Stimulated activated CD8-positive, alpha-beta memory T cell treated with anti-CD3 and anti-CD28 coated beads, Interleukin-15, amount 100 ng/mL, for 1 hour (primary cell): Measurements from ENCODE around the gene CRYGD.
"Not testable (repeated sequence)": the region's sequence is repeated elsewhere in the genome, so short reads cannot be mapped to it uniquely, and the experiment has no call there.

Experiments
- DNase-seq: peaks from one replicate; pipeline ENCODE4 v3.0.0-alpha.2; 2020; ENCODE audit warnings: low read depth

Gene CRYGD

DNA sequence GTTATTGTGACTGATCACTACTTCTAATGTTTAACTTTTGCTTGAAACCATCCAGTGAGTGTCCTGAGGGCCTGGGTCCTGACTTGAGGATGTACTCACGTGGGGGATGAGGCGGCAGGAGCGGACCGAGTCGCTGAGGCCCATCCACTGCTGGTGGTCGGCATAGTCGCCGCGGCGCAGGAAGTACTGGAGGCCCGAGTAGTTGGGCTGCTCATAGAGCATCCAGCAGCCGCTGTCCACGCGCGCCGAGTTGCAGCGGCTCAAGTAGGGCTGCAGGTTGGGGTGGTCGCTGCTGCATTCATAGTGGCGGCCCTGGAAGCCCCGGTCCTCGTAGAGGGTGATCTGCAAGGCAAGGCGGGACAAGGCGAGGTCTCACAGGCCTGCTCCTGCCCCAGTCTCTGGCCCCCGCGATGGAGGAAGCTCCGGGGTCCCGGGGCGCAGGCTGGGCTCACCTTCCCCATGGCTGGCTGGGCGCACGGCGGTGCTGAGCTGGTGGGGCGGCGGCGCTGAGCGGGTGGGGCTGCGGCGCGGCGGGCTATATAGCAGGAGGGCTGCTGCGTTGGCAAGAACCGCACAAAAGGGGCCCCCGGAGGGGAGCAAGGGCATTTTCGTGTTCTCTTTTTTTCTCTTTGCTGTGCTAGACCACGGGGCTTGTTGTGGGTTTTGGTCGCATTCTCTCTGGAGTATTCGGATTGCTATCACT lies at the start of gene CRYGD:
Gene CRYGD (minus strand): TSS at position 512 of the 703 bp plus-strand sequence. CDS start 51 bp downstream, at position 461.
- DNase-seq: not testable (repeated sequence)

DNA sequence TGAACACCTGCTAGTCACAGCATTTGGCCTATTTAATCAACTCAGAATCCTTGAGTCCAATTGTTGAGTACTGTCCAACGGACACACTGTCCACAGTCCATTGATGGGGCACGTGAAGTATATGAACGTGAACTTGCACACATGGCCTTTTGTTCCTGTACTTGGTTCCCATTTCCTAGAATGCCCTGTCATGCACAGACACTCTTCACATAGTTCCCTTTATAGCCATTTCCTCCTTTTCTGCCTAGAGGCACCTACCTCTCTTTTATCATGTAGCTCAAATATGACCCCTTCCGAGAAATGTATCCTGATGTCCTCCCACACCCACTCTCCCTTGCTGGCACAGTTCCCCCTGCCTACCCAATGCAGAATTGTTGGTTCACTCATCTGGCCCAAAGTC lies 47.8 kb upstream of the CRYGD start:
- no peak for DNase-seq

DNA sequence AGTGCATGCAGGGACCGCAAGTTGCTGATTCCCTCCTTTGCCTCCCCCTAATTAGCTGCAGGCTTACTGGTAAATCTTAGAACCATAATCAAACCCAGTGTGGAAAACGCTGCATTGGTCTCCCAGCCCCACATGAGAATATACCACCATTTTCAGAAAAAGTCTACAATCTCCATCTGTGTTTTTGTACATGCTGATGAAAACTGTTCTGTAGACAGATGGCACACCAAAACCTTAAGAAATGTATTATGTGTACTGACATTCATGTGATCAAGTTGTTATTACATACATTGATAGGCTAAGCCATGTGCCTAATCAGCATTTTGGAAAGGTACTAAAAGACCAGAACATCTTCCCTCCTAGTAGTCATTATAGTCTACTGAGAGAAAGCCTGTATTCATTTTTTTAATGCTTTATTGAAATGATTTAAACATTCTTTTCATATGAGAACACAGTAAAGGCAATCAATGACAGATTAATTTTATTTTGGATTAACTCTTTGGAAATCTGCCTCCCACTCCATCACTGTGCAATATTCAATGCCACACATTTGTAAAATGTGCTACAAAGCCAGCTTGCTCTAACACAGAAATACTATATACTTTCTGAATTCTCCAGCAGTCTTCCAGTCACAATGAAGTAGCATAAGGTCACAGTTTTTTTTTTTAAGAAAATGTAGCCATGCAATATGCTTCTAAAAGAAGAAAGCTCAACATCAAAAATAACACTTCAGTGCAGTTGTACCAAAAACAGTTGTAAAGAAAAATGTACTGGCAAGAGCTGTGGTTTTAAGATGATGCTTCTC lies 40.8 kb upstream of the CRYGD start:
- no peak for DNase-seq

DNA sequence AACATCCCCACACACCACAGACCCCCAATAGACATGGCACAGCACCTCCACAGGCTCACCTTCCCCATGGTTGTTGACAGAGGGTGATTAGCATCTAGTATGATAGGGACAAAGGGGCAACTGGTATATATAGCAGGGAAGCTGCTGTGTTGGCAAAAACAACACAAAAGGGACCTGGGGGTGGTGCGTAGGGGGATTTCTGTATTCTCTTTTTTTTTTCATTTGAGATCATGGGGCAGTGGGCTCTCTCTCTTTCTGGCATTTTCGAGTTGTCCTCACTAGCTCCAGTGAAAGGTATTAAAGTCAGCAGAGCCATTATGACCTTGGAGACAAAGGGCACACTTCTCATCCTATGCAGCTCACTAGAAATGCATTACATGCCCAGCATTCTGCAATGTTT lies 39.2 kb upstream of the CRYGD start, which contains the start of gene CRYGA:
Gene CRYGA (minus strand): TSS at position 101 of the 400 bp plus-strand sequence. CDS start 33 bp downstream, at position 68.
- DNase-seq: no peak

DNA sequence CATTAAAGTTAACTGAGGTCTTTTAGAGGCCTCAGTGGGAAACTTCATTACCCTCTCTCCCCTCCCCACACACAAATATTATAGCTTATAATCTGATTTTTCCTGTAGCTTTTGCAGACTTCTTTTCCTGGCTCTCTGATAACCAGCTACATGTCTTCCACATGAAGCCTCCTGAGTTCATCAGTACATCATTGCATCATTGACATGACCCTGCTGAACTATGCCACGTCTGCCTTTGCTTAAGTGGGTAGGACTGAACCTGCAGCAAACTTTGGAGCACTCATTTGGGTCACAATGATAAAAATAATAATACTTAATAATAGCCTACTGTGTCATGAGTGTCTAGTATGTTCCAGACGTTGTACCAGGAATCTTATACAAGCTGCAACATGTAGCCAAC lies 32.1 kb upstream of the CRYGD start:
- no peak for DNase-seq

- no peak for DNase-seq
Measured at GRCh38 chr2:208153156-208153555, 28.8 kb upstream of the CRYGD start.

- no peak for DNase-seq
Measured at GRCh38 chr2:208150956-208151355, 26.6 kb upstream of the CRYGD start.

DNA sequence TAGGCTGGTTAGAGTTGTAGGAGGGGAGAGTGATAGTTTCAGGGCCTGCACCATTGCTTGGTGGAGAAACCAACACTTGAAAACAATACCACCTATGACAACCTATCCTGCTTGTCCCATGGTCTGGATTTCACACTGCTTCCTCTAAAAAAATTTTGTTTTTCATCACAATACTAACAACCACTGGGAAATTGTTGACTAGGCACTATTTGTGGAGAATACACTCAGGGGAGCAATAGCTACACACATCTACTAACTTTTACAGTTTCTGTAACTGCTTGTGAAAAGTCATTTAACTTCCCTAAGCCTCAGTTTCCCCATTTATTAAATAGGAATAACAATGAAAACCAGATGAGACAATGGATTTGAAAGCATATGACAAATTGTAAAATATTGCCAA lies 25.8 kb upstream of the CRYGD start:
- no peak for DNase-seq

- DNase-seq: no peak
Measured at GRCh38 chr2:208148803-208149202, 24.5 kb upstream of the CRYGD start.

GRCh38 chr2:208147759-208148158 lies 23.4 kb upstream of the CRYGD start:
- DNase-seq: no peak

DNA sequence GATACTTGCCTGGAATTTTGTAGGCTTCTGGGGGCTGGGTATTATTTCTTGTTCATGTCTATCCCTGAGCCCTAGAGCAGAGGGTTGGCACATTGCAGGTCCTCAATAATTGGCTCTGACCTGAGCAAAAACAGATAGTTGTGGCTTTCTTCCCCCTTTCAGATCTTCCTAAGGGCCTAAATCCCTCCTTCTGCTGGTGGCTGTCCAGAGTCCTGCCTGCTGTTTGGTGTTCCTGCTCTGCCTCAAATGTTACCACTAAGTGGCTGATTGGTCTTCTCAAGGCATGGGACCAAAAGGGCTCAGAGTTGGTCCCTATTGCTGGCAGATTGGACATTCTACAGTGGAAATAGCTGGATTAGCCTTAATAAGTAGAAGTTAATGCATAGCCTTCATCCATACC lies 22.7 kb upstream of the CRYGD start:
- DNase-seq: no peak

GRCh38 chr2:208146006-208146405 lies 21.7 kb upstream of the CRYGD start, which contains the start of gene CRYGB:
TSS of gene CRYGB (minus strand) at chr2:208146158. CDS start at chr2:208146120, 38 bp downstream.
- DNase-seq: no peak

- DNase-seq: no peak
Measured at GRCh38 chr2:208142925-208143799, 18.8 kb upstream of the CRYGD start.

DNA sequence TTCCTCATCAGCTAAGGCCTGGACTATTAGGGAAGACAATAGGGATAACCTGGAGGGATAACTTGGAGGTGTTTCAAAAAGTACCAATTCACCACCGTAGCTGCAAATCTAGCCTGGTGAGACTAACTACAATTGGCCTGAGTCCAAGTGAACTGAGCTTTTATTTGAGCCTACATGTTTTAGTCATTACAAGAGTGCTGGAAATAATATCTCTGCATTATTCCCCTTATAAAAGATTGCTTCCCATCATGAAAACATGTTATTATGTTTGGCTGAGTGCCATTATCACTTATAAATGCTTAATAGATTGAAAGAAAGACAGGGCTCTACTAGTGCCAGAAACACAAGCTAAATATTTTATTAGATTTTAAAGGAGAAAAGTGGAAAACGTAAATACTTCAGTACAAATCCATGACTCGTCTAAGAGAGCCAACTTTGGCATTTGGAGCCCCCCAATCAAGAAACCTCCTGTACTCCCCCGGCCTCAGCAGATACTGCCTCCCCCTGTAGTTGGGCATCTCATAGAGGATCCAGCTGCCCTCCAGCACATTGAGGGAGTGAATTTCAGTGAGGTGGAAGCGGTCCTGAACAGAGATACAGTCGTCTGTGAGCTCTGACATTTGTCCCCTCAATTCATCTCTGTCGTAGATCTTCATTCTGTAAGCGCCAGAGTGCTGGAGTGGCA lies 18.1 kb upstream of the CRYGD start:
- DNase-seq: no peak

DNA sequence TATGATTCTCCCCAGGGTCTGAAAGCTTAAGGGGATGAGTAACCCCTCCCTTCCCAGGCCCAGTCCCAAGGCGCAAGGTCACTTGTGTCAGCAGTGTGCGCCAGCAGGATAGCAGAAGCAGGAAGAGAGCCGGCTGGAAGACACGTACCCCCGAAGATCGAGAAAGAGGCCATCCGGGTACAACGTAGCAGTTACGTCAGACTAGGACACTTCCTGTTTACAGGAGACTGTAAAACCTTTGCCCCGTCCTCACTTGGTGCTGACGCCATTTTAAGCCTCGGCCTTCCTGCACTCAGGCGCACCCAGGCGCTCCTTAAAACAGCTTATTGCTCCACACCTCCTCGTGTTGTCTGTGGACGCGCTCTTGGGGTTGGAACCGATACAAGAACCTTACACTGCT lies 15.1 kb upstream of the CRYGD start:
- no peak for DNase-seq

DNA sequence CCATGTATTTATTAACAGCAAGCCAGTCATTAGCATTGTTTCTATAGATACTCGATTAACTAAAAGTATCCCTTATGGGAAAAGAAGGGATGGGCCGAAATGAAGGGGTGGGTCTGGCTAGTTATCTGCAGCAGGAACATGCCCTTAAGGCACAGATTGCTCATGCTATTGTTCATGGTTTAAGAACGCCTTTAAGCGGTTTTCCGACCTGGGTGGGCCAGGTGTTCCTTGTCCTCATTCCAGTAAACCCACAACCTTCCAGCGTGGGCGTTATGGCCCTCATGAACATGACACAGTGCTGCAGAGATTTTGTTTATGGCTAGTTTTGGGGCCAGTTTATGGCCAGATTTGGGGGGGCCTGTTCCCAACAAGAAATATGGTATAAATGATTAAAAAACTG lies 14.0 kb upstream of the CRYGD start:
- DNase-seq: not testable (repeated sequence)

DNA sequence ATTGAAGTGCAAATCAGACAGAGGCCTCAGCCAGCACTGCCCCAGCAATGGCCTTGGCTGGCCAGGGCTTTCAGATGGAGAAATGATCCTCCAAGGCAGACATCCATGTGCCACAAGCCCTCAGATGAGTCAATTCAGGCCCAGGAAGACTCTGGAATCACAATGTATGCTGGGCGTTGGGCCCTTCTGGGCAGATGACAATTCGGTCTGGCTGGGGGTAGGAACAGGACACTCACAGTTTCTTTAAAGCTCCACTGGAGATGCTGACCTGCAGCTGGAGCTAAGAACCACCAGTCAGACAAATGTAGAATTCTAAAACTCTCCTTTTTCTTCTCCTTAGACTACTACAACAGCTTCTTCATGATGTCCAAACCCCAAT lies 12.4 kb upstream of the CRYGD start:
- DNase-seq: no peak

DNA sequence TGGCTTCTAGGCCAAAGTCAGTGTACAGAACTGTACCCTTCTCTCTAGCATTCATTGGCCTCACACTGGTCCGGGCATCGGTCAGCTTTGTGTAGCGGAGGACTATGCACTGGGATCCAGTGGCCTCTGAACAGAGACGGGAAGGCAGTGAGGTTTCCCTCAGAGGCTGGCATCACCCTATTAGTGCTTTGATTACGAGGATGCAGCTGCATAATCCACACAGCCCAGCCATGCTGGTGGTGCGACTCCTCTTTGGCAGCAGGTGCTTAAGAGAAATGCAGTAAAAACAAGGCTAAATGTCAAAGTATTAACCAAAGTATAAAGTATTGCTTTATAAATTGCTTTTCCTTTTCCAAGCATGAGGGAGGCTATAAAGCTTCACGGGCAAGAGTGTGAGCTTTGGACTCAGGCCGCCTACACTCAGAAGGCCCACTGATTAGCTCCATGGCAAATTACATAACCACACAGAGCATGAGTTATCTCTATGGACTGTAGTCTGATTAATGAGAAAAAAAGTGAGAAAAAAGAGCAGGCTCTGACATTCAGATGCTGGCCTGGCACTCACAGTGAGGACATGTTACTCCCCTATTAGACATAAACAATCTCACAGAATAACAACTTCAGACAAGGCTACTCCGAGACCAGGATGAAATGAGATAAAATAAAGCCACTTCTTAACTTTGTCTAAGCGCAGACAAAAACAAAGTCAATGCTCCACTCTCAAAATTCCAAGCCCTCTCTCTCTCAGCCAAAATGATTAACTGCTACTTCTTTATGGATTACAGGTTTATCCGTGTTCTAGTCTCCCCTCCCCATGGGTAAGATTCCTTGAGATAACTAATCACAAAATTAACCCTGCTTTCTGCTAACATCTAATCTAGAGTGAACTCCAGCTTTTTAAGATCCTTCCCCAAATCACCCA lies 11.7 kb upstream of the CRYGD start:
- no peak for DNase-seq

DNA sequence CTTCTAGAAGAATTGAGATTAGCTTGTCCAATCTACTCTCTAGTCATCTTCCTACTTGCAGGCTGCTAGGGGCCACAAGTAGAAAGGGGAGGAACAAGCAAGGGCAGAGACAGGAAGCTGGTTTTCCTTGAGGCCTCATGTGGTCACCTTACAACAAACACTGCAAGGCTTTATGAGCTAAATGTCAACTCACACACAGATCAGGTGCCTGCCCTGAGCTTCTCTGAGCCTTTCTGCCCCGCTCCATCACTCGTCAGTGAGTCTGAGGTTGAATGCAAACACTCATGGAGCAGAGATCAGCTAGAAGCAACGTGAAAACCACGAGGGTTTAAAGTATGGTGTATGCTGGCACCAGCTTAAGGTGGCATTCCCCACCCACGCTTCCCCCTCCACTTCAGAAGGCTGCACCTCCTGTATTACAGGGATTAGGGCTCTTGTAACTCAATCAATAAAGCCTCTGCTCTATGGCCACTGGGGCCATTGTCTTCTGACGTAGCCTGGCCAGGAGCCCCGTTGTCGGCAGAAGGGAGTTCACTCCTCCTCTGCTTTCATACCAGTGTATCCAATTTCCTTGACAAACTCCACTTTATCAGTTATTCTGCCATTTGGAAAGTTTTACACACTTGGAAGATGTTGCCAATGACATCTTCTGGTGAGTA lies 10.7 kb upstream of the CRYGD start:
- no peak for DNase-seq

- no peak for DNase-seq
Measured at GRCh38 chr2:208130712-208131110, 6.4 kb upstream of the CRYGD start.
